ENCODE data around the gene AP1M1. TPM values are rescaled to one million over a fixed set of nuclear protein-coding genes. Genes with fewer than 3 reads are reported as not detected.

The AP1M1 gene
- total RNA-seq, 1 donor from 2014 or later: 162 TPM

- TF ChIP-seq, protein P1, sequence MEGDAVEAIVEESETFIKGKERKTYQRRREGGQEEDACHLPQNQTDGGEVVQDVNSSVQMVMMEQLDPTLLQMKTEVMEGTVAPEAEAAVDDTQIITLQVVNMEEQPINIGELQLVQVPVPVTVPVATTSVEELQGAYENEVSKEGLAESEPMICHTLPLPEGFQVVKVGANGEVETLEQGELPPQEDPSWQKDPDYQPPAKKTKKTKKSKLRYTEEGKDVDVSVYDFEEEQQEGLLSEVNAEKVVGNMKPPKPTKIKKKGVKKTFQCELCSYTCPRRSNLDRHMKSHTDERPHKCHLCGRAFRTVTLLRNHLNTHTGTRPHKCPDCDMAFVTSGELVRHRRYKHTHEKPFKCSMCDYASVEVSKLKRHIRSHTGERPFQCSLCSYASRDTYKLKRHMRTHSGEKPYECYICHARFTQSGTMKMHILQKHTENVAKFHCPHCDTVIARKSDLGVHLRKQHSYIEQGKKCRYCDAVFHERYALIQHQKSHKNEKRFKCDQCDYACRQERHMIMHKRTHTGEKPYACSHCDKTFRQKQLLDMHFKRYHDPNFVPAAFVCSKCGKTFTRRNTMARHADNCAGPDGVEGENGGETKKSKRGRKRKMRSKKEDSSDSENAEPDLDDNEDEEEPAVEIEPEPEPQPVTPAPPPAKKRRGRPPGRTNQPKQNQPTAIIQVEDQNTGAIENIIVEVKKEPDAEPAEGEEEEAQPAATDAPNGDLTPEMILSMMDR (IDR thresholded peaks at IDR 0.05): no peak
- intact Hi-C loops (cut with DNase I): no loop called here
- Histone ChIP-seq H3K9me3 (no peaks in the 10 kb centered on the region), H3K27ac (no peak overlapping the region), H3K27me3 (no peaks in the 10 kb centered on the region), H3K36me3 (no peaks in the 10 kb centered on the region), H3K4me3 (no peak overlapping the region), H3K4me1 (no peaks in the 10 kb centered on the region)
- DNase-seq (ENCODE audit: low spot score in 2 of 2): no peak
Measured at GRCh38 chr19:16265890-16266585, 68.3 kb downstream of the AP1M1 start.

- TF ChIP-seq, protein P1 (IDR thresholded peaks at IDR 0.05): no peak
- DNase-seq (ENCODE audit: low spot score in 2 of 2): no peak
- Histone ChIP-seq H3K36me3 (no peaks in the 10 kb centered on the region), H3K4me3 (no peak overlapping the region), H3K4me1 (no peaks in the 10 kb centered on the region), H3K27ac (no peak overlapping the region), H3K9me3 (no peaks in the 10 kb centered on the region), H3K27me3 (no peaks in the 10 kb centered on the region)
- intact Hi-C loops (cut with DNase I): no loop called here
Measured at GRCh38 chr19:16266586-16266942, 68.9 kb downstream of the AP1M1 start.

DNA sequence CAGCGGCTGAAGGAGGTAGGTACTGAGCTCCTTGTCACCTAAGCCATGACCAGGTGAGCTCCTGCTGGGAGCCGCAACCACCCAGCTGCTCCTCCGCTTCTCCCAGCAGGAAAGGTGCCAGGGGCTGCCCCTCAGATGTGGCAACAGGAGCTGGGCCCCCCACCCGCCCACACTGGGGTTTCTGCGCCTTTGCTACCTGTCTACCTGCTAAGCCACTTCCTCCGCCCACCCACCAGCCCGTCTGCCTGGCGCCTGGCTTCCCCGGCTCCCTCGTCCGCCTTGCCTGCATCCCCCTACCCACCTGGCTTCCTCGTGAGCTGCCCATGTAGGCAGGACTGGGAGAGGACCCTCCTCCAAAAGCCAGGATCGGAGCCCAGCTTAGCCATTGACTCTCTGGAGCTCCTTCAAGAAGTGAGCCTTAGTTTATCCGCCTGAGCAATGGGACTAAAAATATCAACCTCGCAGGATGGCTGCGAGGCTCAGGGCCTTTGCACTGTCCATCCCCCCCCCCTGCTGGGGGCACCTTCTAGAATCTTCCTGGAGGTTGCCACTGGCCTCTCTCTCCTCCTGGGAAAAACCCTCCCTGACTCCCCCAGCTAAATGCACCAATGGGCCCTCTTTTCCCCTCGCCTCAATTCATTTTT lies 71.1 kb downstream of the AP1M1 start:
- Histone ChIP-seq H3K36me3 (no peaks in the 10 kb centered on the region), H3K9me3 (no peaks in the 10 kb centered on the region), H3K4me1 (peaks cover 8 to 18% of the 10 kb centered on the region in 2 donors), H3K27ac (no peak overlapping the region), H3K27me3 (no peaks in the 10 kb centered on the region), H3K4me3 (no peak overlapping the region)
- intact Hi-C loops (cut with DNase I): no loop called here
- TF ChIP-seq, protein P1 (IDR thresholded peaks at IDR 0.05): no peak
- DNase-seq (ENCODE audit: low spot score in 2 of 2): no peak

GRCh38 chr19:16272945-16273344 lies 75.2 kb downstream of the AP1M1 start:
- H3K9me3 ChIP-seq: no peaks in the 10 kb centered on the region
- H3K27me3 ChIP-seq: no peaks in the 10 kb centered on the region
- no peaks in the 10 kb centered on the region for H3K36me3 ChIP-seq
- peak overlapping the region; percentile 88 to 90 for H3K27ac ChIP-seq
- intact Hi-C loops (cut with DNase I): no loop called here
- no peak for DNase-seq (ENCODE audit: low spot score in 2 of 2)
- TF ChIP-seq, protein P1 (IDR thresholded peaks at IDR 0.05): no peak
- peak overlapping the region in 1 of 2 donors; percentile 38 for H3K4me3 ChIP-seq
- H3K4me1 ChIP-seq: peaks cover 8 to 25% of the 10 kb centered on the region in 2 donors

GRCh38 chr19:16274447-16274846 lies 76.7 kb downstream of the AP1M1 start:
- DNase-seq (ENCODE audit: low spot score in 2 of 2): no peak
- Histone ChIP-seq H3K9me3 (no peaks in the 10 kb centered on the region), H3K4me3 (no peak overlapping the region), H3K27ac (peak overlapping the region in 1 of 2 donors; percentile 90), H3K36me3 (no peaks in the 10 kb centered on the region), H3K4me1 (peaks cover 9 to 29% of the 10 kb centered on the region in 2 donors), H3K27me3 (no peaks in the 10 kb centered on the region)
- TF ChIP-seq, protein P1 (IDR thresholded peaks at IDR 0.05): no peak
- intact Hi-C loops (cut with DNase I): no loop called here
